Smooth muscle cell (in vitro differentiated cells): ENCODE results near the gene CCM2. TPM values are rescaled to one million over a fixed set of nuclear protein-coding genes. Genes with fewer than 3 reads are reported as not detected.

Experiments used
- DNase-seq: peaks from one replicate; lab custom pipeline; 2025; ENCODE audit not compliant: unreplicated experiment; lab: John Stamatoyannopoulos, UW
- H2AFZ ChIP-seq: fragments of 200-600 bp; sonication (generic); 2 replicates; pipeline ENCODE4 v1.6.0; 2016; ENCODE audit warnings: antibody characterized with exemption, low read depth, mild to moderate bottlenecking
- H3F3A ChIP-seq: fragments of 200-600 bp; sonication (generic); 2 replicates; pipeline ENCODE4 v1.6.0; 2017; ENCODE audit warnings: antibody characterized with exemption, low read depth
- H3K27ac ChIP-seq: fragments of 200-600 bp; sonication (generic); 2 replicates; pipeline ENCODE4 v1.5.1; 2016; ENCODE audit warnings: low read depth, mild to moderate bottlenecking
- H3K27me3 ChIP-seq: fragments of 200-600 bp; sonication (generic); 2 replicates; pipeline ENCODE4 v1.6.1; 2016; ENCODE audit warnings: low read depth, mild to moderate bottlenecking
- H3K36me3 ChIP-seq: fragments of 200-600 bp; sonication (generic); 2 replicates; pipeline ENCODE4 v1.5.1; 2016; ENCODE audit warnings: low read depth
- H3K4me1 ChIP-seq: fragments of 200-600 bp; sonication (generic); 2 replicates; pipeline ENCODE4 v1.5.1; 2016; ENCODE audit warnings: low read depth
- H3K4me2 ChIP-seq: fragments of 200-600 bp; sonication (generic); 2 replicates; pipeline ENCODE4 v1.6.0; 2016; ENCODE audit warnings: mild to moderate bottlenecking
- H3K4me3 ChIP-seq: fragments of 200-600 bp; sonication (generic); 2 replicates; pipeline ENCODE4 v1.5.1; 2016; ENCODE audit warnings: mild to moderate bottlenecking
- H3K79me2 ChIP-seq: fragments of 200-600 bp; sonication (generic); 2 replicates; pipeline ENCODE4 v1.6.0; 2016; ENCODE audit warnings: low read depth, mild to moderate bottlenecking
- H3K9ac ChIP-seq: fragments of 200-600 bp; sonication (generic); 2 replicates; pipeline ENCODE4 v1.6.0; 2016; ENCODE audit warnings: low read depth
- H3K9me3 ChIP-seq: fragments of 200-600 bp; sonication (generic); replicated peaks from 2 replicates; pipeline ENCODE4 v1.5.1; 2016; ENCODE audit warnings: low read depth
- H4K20me1 ChIP-seq: fragments of 200-600 bp; sonication (generic); 2 replicates; pipeline ENCODE4 v1.6.0; 2016; ENCODE audit warnings: low read depth
- WGBS: methylation state at CpG from one replicate; pipeline ENCODE4 v1.1.7; 2016; ENCODE audit warnings: low lambda C conversion rate; 5-methylcytosine and 5-hydroxymethylcytosine counted together
- polyA plus RNA-seq: library from polyadenylated mRNA; unstranded; fragments of >200 nt; fragmentation: Nextera tagmentation; extraction: Ambion mirVana; gene quantifications from 2 replicates; pipeline ENCODE4 v1.2.1, GENCODE V29; 2016
- total RNA-seq: library from RNA; depleted of rRNA; stranded (reverse); fragments of >200 nt; gene quantifications from 2 replicates; pipeline ENCODE4 v1.2.3, GENCODE V29; 2014
- TF ChIP-seq, protein P1 (sequence below): fragments of 200-600 bp; sonication (generic); IDR thresholded peaks from 2 replicates; pipeline ENCODE4 v1.5.1; 2017; ENCODE audit warnings: borderline replicate concordance, mild to moderate bottlenecking, antibody characterized with exemption; ENCODE audit not compliant: insufficient read depth, poor library complexity, severe bottlenecking

The CCM2 gene
- total and polyA plus RNA-seq, 2 experiments from 2014 or later = 32.6 to 85.5 TPM

DNA sequence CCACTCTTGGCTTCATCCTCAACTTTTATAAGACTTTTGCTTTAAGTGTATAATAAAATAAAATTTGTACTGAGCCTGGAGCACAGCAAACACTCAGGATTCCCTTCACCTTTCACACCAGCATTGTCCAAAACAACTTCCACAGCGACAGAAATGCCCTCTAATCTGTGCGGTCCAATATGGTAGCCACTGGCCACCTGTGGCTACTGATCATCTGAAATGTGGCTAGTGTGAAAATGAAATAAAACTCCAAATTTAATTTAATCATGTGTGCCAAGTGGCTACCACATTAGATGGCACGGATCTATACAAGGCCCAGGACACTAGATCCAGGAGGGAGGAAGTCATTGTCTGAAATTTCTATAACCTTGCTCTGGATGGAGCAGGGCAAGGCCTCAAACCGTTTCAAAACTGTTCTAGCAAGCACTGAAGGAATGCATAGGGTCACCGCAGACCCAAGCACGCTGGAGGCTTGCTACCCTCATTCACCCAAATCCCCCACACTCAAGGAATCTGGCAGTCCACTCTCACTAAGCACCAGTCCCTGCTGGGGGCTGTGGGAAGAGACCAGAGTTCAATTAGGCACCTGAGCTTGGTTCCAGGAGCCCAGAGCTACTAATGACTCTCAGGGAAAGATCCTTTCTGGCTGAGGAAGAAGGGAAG, 14.8 kb upstream of the CCM2 start:
- peaks cover 22% of the 10 kb centered on the region for H3K4me1 ChIP-seq
- 62% methylated on average over 6 of the region's 6 CpGs for WGBS
- H3K4me3 ChIP-seq = peak overlapping the region; percentile 59
- H3K4me2 ChIP-seq = peak overlapping the region; percentile 76
- DNase-seq = no peak
- H2AFZ ChIP-seq = no peak overlapping the region
- peaks cover 8% of the 10 kb centered on the region for H3K36me3 ChIP-seq
- H3K27me3 ChIP-seq = no peaks in the 10 kb centered on the region
- no peaks in the 10 kb centered on the region for H3K9me3 ChIP-seq
- TF ChIP-seq, protein P1, sequence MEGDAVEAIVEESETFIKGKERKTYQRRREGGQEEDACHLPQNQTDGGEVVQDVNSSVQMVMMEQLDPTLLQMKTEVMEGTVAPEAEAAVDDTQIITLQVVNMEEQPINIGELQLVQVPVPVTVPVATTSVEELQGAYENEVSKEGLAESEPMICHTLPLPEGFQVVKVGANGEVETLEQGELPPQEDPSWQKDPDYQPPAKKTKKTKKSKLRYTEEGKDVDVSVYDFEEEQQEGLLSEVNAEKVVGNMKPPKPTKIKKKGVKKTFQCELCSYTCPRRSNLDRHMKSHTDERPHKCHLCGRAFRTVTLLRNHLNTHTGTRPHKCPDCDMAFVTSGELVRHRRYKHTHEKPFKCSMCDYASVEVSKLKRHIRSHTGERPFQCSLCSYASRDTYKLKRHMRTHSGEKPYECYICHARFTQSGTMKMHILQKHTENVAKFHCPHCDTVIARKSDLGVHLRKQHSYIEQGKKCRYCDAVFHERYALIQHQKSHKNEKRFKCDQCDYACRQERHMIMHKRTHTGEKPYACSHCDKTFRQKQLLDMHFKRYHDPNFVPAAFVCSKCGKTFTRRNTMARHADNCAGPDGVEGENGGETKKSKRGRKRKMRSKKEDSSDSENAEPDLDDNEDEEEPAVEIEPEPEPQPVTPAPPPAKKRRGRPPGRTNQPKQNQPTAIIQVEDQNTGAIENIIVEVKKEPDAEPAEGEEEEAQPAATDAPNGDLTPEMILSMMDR = no peak
- H3F3A ChIP-seq = peaks cover 9% of the 10 kb centered on the region
- H4K20me1 ChIP-seq = peaks cover 14% of the 10 kb centered on the region
- H3K27ac ChIP-seq = peak overlapping the region; percentile 84
- H3K9ac ChIP-seq = peak overlapping the region; percentile 80
- H3K79me2 ChIP-seq = peaks cover 15% of the 10 kb centered on the region

DNA sequence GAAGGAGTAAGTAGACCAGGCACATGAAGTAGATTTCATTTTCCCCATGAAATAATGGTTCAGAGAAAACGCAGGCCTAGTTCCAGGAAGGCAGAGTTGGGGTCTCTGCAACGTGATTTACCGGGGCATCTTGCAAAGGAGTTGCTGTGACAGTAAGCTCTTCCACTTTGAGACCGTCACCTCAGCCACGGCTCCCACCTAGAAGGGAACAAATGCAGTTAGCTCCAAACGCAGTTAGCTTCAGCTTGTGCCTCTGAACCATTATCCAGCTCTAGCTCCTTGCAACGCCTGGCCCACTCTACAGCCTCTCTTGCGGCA, 14.1 kb upstream of the CCM2 start:
- Histone ChIP-seq H3K79me2 (peaks cover 15% of the 10 kb centered on the region), H2AFZ (peak overlapping the region; percentile 85), H3K27me3 (no peaks in the 10 kb centered on the region), H3K27ac (peak overlapping the region; percentile 84), H3K36me3 (peaks cover 8% of the 10 kb centered on the region), H3K9ac (peak overlapping the region; percentile 80), H4K20me1 (peaks cover 14% of the 10 kb centered on the region), H3F3A (peaks cover 9% of the 10 kb centered on the region), H3K9me3 (no peaks in the 10 kb centered on the region), H3K4me2 (peak overlapping the region; percentile 76), H3K4me3 (peak overlapping the region; percentile 59), H3K4me1 (peaks cover 22% of the 10 kb centered on the region)
- 5% methylated on average over 8 of the region's 8 CpGs for WGBS
- DNase-seq = no peak
- TF ChIP-seq, protein P1 = no peak

DNA sequence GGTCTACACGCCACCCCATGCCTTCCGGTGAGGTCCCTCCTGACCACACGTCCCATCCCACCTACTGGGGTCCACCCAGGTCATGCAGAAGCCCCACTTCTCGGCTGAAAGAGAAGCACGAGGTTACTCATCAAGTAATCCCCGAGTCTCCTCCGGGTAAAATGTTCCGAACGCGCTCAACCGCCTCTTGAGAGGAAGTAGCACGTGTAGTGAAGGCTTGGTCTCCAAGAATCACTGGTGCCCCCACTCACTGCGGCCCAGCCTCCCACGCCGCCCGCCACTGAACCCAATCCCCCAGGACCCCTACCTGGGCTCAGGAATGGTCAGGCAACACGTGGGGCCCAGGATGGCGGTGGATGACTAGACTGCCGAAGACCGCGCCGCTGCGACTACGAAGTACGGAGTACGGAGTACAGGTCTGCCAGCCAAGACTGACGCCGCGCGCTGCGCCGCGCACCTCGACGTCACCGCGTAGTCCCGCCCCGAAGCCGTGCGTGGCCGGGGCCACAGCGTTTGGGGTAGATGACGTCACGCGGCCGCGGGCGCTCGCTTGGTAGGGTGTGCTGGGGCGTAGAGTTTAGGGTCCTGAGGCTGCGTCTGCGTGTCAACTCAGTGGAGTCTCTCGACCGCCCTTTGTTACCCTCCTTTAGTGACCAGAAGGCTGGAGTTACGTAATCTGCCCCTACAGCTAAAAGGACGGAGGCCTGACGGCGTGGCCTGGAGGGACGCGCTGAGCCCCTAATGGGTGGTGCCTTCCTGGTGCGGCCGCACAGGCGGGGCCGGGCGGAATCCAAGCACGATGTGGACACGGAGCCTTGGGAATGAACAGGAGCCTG, 13.6 kb upstream of the CCM2 start:
- whole genome bisulfite sequencing = 1% methylated on average over 68 of the region's 68 CpGs
- peak overlapping the region; percentile 84 for H3K27ac ChIP-seq

More for the DNA sequence above, 13.6 kb upstream of the CCM2 start:
- H3K79me2 ChIP-seq = peaks cover 15% of the 10 kb centered on the region
- peak overlapping the region; percentile 59 for H3K4me3 ChIP-seq
- H4K20me1 ChIP-seq = peaks cover 14% of the 10 kb centered on the region
- peaks cover 8% of the 10 kb centered on the region for H3K36me3 ChIP-seq
- H2AFZ ChIP-seq = peak overlapping the region; percentile 85
- TF ChIP-seq, protein P1 = no peak
- peak overlapping the region; percentile 76 for H3K4me2 ChIP-seq
- H3F3A ChIP-seq = peaks cover 9% of the 10 kb centered on the region
- H3K27me3 ChIP-seq = no peaks in the 10 kb centered on the region
- peak; percentile 77 for DNase-seq
- H3K9ac ChIP-seq = peak overlapping the region; percentile 80
- H3K9me3 ChIP-seq = no peaks in the 10 kb centered on the region
- H3K4me1 ChIP-seq = peaks cover 22% of the 10 kb centered on the region
